Measurements from ENCODE around the gene PNPLA2. TPM values are rescaled to one million over a fixed set of nuclear protein-coding genes. Genes with fewer than 3 reads are reported as not detected.
A peak's percentile ranks its signal among the peaks of the same experiment; 100 is the strongest.

The PNPLA2 gene
- 100 to 1,000 TPM; 161 to 222 TPM for total RNA-seq
- long read RNA-seq, partial matches to known transcripts = 23 of 23 reads
- long read RNA-seq, other reads (novel, unspliced or antisense) = 0 of 23 reads

- peak; percentile 66 to 79 for DNase-seq
- ATAC-seq = peak; percentile 53
- intact Hi-C loops (cut with DNase I, micrococcal nuclease) = no loop called here
Measured at GRCh38 chr11:818396-819128, at the start of gene PNPLA2. TSS of gene PNPLA2 (plus strand) at chr11:818914. CDS start at chr11:819719, 805 bp downstream.

- ATAC-seq = no peak
- no peak for DNase-seq
- intact Hi-C loops (cut with DNase I, micrococcal nuclease) = no loop called here
Measured at GRCh38 chr11:769887-770641, 48.6 kb upstream of the PNPLA2 start.

- intact Hi-C loops (cut with DNase I, micrococcal nuclease) = no loop called here
- ATAC-seq (no peak), DNase-seq (no peak)
Measured at GRCh38 chr11:770642-771616, 47.8 kb upstream of the PNPLA2 start.

- intact Hi-C loops (cut with DNase I, micrococcal nuclease) = no loop called here
- no peak for ATAC-seq
Measured at GRCh38 chr11:771617-772204, 47.0 kb upstream of the PNPLA2 start.

GRCh38 chr11:772429-773390, 46.0 kb upstream of the PNPLA2 start:
- ATAC-seq (no peak), DNase-seq (no peak)
- intact Hi-C loops (cut with DNase I, micrococcal nuclease) = no loop called here

More at GRCh38 chr11:771617-772204, 47.0 kb upstream of the PNPLA2 start:
- DNase-seq = no peak

- intact Hi-C loops (cut with DNase I, micrococcal nuclease) = no loop called here
- ATAC-seq = no peak
- no peak for DNase-seq
Measured at GRCh38 chr11:773425-773824, 45.3 kb upstream of the PNPLA2 start.

GRCh38 chr11:773830-774229, 44.9 kb upstream of the PNPLA2 start:
- intact Hi-C loops (cut with DNase I, micrococcal nuclease) = no loop called here
- DNase-seq = no peak
- no peak for ATAC-seq

GRCh38 chr11:774873-775592, 43.7 kb upstream of the PNPLA2 start:
- intact Hi-C loops (cut with DNase I, micrococcal nuclease) = no loop called here
- DNase-seq (no peak), ATAC-seq (no peak)

- DNase-seq = no peak
- ATAC-seq = no peak
- intact Hi-C loops (cut with DNase I, micrococcal nuclease) = no loop called here
Measured at GRCh38 chr11:776263-776560, 42.5 kb upstream of the PNPLA2 start.

- intact Hi-C loops (cut with DNase I, micrococcal nuclease) = no loop called here
- DNase-seq (peak in 1 of 2 donors; percentile 57), ATAC-seq (peak; percentile 45)
Measured at GRCh38 chr11:776561-777287, 42.0 kb upstream of the PNPLA2 start.

- ATAC-seq (peak; percentile 90), DNase-seq (peak; percentile 87 to 94)
Measured at GRCh38 chr11:777288-778255, 41.1 kb upstream of the PNPLA2 start, which contains the start of gene GATD1. TSS of gene GATD1 (minus strand) at chr11:777487. CDS start at chr11:777462, 25 bp downstream.

GRCh38 chr11:778976-779954, 39.4 kb upstream of the PNPLA2 start:
- ATAC-seq = no peak
- intact Hi-C loops (cut with DNase I, micrococcal nuclease) = no loop called here
- no peak for DNase-seq

More at GRCh38 chr11:777288-778255, 41.1 kb upstream of the PNPLA2 start, which contains the start of gene GATD1:
- intact Hi-C loops (cut with DNase I, micrococcal nuclease) = no loop called here

- intact Hi-C loops (cut with DNase I, micrococcal nuclease) = no loop called here
- ATAC-seq = no peak
- no peak for DNase-seq
Measured at GRCh38 chr11:779955-780532, 38.7 kb upstream of the PNPLA2 start.
